GM19452 (cell line): ENCODE data around the gene CORIN.
"Not testable (repeated sequence)": the region's sequence is repeated elsewhere in the genome, so short reads cannot be mapped to it uniquely, and the experiment has no call there.

Experiments used
- ATAC-seq: cut with Tn5 transposase; IDR thresholded peaks from one replicate; pipeline ENCODE4 v1.9.1; 2021; ENCODE audit not compliant: unreplicated experiment

Gene CORIN

DNA sequence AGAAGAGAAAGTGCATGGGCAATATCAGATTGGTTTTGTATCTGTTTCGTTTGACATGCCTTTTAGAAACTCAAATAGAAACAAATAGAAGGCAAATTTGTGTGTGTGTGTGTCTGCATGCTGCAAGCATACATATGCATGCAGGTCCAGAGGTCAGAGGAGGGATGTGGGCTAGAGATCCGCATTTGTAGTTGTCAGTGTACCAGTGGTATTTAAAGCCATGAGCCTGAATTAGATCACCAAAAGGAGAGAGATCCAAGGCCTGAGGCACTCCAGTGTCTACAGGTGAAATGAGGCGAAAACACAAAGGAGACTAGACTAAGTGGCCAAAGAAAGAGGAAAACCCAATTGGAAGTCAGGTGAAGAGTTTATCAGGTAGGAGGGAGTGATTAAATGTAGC is 106.7 kb downstream of the CORIN start:
- ATAC-seq: no peak

DNA sequence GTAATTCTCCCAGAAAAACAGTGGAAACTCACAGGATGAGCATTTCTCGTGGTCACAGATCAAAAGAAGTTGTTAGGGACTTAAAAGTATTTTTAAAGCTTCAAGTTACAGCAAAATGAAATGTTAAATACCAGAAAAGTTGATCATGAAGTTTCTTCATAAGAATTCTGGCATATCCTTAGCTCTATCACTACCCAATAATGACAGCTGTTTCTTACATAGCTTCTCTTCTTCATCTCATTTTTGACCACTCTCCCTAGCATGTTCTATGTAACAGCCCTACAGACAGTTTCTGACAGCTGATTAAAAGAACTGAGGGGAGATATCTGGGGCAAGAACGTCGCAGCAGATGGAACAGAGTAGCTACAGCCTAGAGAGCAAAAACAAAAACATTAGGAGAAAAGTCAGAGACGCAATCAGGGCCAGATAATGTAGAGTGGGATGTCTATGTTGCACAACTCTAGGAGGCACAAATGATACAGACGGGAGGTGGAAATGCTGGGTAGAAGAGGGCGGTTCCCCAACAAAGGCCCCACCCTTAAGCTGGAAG is 108.7 kb downstream of the CORIN start:
- ATAC-seq: no peak

DNA sequence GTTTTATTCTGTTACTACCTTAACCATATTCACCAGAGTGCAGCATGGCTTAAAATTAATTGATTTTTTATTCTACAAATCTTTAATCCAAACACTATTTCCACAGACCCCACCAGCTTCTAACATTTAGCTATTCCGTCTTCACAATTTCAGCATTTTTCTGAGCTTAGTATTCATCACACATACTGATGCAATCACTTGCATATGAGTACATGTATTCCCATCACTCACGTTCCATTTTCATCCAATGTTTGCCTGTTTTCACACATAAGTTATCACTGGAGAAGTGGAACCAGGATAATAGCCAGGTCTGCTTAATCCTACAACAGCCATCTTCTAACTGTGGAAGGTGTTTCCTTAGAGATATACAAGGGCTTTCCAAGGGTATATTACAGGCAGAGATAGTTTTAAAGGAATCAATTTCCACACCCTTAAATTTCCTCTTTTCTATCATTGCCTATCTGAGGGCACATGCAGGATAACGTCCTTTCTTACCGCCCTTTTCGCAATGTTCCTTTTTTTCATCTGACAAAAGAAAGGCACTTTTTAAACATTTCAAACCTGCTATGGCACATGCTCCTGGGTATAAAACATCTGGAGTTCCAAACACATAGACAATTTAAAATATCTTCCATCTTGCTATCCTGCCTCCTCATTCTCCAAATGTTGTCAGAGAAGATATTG is 115.8 kb downstream of the CORIN start:
- no peak for ATAC-seq

DNA sequence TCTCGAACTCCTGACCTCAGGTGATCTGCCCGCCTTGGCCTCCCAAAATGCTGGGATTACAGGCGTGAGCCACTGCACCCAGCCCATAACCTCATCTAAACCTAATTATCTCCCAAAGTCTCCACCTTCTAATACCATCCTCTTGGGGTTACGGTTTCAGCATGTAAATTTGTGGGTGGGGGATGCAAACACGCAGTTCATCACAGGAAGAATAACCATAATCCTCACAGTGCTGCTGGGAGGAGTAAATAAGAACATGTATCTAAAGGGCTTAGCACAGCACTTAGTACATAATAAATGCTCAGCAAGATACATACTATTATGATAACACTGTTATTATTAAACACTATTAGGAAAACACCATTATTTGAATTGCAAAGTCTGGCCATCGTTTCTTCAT is 116.4 kb downstream of the CORIN start:
- no peak for ATAC-seq

DNA sequence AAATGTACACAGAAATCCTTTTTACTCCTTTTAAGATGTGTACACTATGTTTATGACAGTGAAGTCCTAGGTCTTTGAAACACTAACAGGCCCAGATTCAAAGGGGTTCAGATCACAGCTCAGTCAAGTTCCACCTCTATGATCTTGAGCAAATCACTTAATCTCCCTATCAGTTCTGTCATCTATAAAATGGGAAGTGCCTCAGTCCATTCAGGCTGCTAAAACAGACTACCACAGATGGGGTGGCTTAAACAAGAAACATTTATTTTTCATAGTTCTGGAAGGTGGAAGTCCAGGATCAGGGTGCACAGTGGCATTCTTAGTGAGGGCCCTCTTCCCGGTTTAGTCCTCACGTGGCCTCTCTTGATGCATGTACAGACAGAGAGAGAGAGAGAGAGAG is 117.1 kb downstream of the CORIN start:
- ATAC-seq: no peak

DNA sequence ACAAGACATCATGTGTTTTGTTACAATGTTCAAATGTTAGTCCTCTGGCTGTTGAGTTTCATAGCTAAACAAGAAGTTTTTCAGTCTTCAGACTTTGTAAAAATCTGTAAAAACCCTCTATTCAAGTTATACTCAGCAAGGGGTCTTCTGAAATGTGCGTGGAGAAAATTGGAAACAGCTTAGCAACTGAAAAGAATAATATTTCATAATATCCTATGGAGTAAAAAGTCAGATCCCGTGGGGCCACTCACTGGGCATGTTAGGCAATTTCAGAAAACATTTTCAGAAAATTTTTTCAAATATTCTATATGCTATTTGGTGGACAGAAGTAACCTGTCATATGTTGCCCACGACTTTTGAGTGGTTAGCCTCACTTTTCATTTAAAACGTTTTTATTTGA is 118.3 kb downstream of the CORIN start:
- no peak for ATAC-seq

DNA sequence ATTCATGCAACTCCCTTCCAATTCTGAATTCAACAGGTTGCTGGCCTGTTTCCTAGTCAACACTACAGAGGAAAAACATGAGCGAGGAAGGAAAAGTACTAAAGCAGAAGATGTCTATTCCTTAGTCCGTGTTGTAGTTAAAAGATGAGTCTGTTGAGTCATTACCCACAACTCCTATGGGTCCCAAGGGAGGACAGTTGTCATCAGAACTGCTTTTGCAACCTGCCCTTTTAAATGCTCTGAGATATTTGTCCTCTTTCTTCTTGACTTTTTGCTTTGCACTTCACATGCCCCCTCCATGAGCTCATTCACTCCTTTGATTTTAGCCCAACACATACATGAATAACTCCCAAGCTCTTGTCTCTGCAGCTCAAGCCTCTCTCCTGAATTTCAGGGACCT is 119.2 kb downstream of the CORIN start:
- ATAC-seq: no peak

DNA sequence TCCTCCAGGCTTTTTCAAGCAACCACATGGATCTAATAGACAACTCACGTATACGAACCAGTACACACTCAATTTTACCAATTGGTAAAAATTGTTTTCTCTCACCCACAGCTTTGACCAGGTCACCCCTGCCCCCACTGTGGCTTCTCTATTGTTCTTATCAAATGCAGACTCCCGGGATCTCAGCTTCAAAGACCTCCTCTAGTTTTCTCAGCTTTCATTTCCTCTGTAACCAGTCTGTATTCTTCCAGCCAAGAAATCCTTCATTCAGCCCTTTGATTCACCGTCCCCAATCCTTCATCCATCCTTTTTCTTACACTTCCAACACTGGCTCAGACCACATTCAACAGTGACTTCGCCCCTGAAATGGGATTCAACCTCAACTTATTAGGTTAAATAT is 120.7 kb downstream of the CORIN start:
- ATAC-seq: no peak

DNA sequence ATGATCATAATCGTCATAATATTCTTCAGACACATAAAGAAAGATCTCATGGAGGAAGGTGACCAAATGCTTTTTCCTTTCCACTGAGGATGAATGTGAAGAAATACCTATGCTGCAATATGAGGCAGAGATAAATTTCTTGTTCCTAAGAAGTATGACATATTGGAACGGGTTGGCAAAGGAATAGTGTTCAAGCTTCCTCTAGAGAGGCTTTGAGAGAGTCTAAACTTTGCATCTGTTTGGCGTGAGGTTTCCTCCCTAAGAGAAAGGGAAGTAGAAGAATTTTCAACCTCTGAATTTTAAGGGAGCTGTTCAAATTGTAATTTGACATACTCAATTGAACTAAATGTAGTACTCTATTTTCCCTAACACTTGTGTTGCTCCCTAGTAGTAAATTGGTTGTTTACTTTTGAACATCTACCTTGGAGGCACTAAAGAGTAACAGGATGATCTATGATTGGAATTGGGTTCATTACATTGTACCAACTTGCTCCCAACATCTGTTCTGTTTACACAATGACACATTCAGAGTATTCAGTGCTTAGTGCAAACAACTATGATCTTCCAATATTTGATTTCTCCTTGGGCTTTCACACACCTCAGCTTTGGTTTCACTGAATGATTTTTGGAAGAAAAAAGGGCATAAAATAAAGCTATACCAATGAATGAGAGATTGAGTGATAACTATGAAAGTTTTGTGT is 122.0 kb downstream of the CORIN start:
- no peak for ATAC-seq

DNA sequence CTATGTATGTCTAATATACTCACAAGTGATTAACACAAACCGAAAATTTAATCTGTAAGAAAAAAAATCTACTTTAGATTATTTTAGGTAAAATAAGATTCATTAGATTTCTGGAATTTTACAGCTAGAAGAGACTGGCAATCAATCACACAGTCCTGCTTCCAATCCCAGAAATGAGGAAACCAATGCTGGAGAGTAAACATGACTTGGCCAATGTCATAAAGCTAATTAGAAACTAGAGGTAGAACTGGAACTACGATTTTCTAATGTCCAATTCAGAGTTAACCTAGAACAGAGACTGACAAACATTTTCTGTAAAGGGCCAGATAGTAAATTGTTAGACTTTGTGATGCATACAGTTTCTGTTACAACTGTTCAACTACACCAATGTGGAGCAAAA is 123.6 kb downstream of the CORIN start:
- ATAC-seq: no peak

DNA sequence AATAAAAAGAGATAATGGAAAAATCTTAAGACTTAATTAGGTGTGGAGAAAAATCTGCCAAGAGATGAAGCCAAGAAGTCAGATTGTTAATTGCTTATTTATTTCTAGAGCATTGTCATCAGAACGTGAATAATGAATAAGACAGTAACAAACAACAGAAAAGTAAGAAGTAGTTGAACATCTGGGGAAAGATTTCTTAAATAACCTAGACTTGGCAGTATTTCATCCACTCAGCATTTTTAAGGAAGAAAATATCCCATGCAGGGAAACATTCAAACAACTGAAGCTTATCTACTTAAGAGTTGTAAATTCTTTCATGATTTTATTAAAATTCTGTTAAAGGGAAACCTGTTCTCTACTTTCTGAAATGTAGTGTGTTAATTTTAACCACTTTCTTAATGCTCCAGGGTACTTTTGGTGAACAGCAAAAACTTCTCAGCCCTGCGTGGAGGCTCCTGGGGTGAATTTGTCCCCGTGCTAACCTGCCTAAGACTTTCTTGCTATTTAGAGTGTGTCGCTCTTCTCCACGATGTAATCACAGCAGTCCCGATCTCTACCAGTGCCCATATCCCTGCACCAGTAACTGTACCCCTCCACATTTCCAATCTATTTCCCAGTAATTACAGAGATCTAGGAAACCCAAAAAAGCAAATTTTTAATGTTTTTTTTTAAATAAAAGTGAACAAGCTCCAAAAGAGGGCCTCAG is 124.6 kb downstream of the CORIN start:
- ATAC-seq: no peak

DNA sequence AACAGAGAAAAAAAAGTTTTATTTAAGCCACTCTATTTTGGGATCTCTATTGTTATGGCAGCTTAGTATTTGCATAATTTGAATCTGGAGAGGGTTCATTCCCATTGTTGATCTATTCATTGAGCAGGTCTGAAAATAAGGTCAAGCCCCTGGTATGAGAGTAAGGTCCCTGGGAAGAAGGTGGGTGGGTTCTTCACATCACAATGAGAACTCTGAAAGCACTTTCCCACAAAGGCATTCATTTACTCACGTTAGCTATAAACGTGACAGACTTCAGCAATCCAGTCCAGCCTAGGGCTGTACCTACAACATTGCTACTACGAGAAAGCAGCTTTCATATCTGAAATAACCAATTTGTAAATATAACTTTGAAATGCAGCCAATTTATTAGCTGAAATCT is 126.2 kb downstream of the CORIN start:
- ATAC-seq: no peak

DNA sequence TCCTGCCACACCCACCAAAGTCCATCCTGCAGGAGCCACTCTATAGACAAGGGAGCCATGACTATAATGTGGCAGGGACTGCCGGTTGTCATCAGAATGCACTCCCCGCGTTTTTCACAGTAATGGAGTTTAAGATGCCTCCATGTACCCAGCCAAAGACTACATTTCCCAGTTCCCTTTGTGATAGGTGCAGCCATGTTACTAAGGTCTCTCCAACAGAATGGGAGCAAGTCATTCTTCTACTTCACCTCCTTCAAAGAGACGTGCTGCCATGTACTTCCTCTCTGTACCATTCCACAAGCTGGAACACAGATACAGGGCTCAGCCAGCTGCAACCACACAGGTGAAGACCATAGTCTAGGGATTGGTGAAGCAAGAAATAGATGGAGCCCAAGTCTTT is 126.7 kb downstream of the CORIN start:
- ATAC-seq: no peak

DNA sequence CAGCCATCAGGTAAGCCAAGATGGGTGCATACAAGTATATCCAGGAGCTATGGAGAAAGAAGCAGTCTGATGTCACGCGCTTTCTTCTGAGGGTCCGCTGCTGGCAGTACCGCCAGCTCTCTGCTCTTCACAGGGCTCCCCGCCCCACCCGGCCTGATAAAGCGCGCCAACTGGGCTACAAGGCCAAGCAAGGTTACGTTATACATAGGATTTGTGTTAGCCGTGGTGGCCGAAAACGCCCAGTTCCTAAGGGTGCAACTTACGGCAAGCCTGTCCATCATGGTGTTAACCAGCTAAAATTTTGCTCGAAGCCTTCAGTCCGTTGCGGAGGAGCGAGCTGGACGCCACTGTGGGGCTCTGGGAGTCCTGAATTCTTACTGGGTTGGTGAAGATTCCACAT is 131.5 kb downstream of the CORIN start:
- ATAC-seq: not testable (repeated sequence)

DNA sequence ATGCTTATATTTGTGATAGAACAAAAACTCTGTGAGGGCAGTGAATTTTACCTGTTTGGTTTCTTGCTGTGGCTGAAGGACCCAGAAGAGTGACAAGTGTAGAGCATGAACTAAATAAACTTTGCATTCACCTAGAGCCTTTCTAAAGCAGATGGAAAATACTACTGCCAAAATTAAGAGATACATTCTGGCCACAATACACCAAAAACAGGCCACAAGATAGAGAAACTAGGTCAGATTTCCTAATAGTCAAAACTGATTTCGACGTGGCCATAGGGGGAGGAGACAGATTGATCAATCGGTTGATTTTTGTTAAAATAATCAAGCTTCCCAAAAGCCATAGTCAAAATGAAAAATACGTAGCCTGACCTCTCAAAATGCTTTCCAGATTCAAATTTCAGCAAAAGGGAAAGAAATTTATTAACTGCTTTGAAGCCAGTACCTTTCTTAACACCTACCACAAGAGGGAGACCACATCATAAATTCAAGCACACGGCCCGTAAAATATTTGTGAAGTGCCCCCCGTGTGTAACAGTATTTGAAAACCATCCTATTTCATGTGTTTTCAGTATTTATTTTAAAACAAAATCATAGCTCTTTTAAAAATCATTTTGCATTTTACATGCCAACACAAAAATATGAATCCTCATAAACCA is 132.4 kb downstream of the CORIN start:
- no peak for ATAC-seq

DNA sequence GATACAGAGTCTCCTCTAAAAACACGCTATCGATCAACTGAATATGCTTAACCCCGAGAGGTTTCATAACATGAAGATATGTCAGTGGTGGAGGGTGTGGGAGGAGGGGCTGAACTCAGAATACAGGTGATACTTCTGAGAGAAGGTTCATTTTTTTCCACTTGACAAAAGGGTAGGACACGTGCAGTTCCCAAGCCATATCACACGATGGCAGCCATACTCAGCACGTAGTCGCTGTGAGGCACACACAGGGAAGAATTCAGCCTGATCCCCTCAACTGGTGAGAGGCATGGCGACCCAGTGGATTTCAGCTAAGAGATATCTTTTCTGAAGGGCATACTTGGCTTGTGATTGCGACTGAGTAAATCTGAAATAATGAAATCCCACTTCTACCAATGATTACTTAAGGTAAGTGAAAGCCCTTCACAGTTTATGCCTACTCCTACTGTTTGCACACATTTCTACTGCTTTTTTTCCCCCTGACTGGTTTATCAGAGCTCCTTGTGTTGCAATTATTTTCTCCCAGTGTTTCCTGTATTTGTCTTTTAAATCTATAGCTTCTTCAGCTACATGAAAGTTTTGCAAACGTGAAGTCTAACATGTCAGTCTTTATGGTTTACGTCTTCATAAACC is 133.1 kb downstream of the CORIN start:
- peak; percentile 54 for ATAC-seq

DNA sequence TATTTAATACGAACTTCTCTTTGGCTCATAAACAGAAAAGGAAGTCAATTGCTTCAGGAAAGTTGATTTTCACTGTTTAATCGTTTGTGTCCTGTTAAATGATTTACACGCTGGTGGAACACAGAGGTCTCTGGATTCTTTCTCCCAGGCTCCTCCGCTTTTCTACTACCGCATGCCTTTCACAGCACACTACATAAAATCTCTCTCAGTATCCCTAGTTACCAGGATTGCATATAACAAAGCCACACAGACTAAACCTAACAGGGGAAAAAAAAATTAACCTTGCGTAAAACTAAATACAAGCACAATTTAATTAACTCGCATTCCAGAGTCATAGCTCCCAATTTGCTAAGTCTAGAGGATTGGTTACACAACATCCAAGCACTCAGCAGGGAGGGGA is 133.9 kb downstream of the CORIN start:
- no peak for ATAC-seq

DNA sequence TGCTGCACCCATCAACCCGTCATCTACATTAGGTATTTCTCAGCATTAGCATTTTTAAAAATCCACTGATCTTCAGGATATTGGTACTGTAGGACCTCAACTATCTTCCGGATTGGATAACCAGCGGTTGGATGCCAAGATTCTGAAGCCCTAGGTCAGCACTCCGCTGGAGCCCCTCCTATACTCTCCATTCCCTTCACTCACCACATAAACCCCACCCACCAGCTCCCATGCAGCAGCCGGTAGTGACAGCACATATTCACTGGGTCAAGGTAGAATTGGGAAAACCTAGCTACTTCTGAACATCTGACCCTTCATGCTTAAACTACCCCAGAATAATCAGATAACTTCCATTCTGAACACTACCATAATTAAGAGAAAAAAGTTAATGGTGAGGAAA is 134.9 kb downstream of the CORIN start:
- ATAC-seq: no peak

DNA sequence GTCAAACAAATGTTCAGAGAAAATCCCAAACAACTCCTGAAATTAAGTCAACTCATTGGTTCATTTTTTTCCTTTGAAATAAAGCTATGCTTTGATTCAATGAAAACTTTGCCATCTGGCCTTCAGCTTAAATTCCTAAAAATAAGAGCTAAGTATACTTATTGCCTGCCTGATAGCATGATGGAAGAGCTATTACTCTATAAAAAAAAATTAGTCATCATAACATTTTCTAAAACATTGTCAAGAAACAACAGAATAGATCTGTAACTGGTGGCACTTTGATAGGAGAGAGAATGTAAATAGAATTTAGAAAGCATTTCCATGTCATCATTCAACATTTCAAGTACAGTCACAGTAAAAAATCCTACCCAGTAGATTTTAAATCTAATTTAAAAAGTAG is 136.6 kb downstream of the CORIN start:
- ATAC-seq: no peak

DNA sequence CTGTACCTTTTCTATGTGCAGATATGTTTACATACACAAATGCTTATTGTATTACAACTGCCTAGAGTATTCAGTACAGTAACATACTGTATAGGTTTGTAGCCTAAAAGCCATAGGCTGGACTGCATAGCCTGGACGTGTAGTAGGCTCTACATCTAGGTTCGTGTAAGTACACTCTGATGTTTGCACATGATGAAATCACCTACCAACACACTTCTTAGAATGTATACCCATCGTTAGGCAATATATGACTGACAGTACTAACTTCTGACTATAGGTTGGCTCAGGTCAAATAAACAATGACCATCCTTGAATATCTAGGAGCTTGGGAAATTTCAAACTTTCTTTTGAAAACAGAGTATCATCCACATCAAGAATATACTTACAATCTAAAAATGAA is 139.0 kb downstream of the CORIN start:
- ATAC-seq: no peak

DNA sequence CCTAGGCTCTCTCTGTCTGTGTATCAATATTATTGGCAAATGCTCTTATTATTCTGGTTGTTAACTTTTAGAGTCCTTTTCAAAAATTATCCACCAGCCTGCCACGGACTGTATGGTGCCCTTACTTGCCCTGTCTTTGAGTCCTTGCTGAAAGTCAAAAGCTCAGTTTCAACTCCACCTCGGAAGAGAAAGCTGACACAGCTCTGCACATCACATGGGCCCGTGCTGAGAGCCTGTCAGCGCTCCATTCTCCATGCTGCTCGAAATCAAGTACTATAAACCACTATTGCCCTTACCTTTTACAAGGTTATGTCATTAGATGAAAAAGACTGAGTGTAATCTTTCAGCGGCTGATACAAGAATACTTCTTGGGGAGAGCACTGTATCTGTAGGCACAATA is 141.0 kb downstream of the CORIN start:
- no peak for ATAC-seq
